IPS-11a (cell line): ENCODE measurements around the gene BCAS1.

Experiments used
- H3K4me3 ChIP-seq: one replicate; pipeline ENCODE4 v1.5.1; 2013; ENCODE audit warnings: low read depth, low read length, control low read depth

BCAS1 gene

DNA sequence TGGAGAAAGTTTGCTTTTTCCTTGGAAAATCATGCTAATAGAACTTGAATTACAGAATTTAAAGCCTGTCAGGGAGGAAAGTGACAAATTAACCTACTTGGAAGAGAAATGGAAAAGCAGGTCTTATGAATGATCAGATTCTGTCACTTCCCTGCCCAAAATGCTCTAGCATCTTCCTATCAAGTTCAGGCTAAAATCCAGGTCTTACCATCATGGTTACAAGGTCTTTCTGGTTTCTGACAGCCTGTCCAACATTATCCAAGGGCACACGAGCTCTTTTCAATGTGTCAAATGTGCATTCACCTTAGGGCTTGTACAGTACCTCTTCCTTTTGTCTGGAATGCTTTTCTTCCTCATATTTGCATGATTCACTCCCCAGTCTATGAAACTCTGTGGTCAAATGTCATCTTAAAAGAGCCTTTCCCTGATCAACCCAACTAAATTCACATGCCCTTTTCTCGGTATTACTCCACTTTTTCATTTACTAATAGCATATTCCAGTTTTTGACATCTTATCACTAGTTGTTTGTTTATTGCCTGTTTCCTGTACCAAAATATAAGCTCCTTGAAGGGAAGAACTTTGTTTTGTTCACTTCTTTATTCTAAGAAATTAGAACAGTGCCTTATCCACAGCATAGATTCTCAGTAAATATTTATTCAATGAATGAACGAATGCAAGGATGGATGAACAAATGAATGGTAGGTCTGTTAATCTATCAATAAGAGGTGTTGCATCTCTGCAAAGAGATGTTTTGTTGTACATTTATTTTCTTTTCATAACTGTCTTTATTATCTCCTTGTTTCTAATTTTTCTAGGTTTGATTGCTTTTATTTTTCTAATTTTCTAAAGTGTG is 139.5 kb downstream of the BCAS1 start:
- H3K4me3 ChIP-seq: no peak overlapping the region

- H3K4me3 ChIP-seq: no peak overlapping the region
Measured at GRCh38 chr20:53929974-53930650, 140.3 kb downstream of the BCAS1 start.

DNA sequence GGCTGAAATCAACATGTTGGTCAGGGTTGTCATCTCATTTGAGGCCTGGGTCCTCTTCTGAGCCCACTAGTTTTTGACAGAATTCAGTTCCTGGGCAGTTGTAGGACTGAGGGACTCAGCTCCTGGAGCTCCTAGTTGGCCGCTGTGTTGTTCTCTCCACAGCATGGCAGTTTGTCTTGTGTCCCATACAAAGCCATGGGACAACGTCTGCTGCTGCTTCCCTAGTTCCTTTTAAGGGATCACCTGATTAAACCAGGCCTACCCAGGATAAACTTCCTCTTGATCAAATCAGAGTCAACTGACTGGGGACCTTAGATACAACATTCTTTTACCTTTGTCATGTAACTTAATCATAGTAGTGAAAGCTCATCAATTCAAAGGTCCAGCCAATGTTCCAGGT is 141.0 kb downstream of the BCAS1 start:
- no peak overlapping the region for H3K4me3 ChIP-seq

GRCh38 chr20:53927990-53928389 is 142.4 kb downstream of the BCAS1 start:
- no peak overlapping the region for H3K4me3 ChIP-seq

DNA sequence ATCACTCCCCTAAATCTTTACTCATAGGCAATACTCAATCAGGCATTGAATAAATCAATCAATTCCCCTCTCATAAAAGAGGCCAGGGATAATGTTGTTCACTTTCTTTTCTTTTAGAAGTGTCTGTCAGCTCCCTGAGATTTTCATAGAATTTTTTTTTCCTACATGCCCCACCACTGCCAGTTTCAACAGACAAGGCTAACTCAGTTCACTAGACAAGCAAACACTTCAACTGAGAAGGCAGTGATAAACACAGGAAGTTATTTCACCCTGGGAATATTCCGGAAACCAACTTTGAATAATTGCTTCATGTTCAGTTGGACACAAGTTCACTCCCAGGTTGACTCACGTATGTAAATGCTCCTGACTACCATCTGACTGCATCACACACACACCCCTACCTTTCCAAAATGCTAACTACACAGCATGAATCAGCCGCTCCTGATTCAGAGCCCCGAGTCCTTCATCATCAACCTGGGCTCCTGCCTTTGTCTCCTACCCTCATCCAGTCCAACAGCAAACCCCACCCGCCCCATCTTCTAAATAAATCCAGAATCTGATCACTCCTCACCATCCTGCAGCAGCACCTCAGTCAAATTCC is 143.9 kb downstream of the BCAS1 start:
- H3K4me3 ChIP-seq: no peak overlapping the region

GRCh38 chr20:53925651-53926401 is 144.6 kb downstream of the BCAS1 start:
- no peak overlapping the region for H3K4me3 ChIP-seq

- no peak overlapping the region for H3K4me3 ChIP-seq
Measured at GRCh38 chr20:53923566-53924369, 146.6 kb downstream of the BCAS1 start.

DNA sequence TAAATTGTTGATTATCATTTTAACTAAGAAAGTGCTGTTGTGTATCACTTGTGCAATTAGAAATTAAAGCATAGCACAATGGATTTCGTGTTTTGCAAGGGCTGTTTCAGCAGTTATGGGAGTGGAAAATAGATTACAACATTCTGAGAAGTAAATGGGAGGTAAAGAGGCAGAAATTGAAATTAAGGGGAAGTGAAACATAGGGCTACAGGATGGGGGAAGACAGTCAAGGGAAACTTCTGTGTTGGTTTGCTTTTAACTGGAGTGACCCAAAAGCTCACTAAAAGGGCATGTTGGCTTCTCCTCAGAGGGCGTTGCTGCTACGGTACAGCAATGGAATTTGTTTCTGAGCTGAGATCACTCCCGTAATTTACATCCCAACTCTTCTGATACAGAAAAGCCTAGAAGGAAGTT is 147.5 kb downstream of the BCAS1 start:
- H3K4me3 ChIP-seq: no peak overlapping the region

DNA sequence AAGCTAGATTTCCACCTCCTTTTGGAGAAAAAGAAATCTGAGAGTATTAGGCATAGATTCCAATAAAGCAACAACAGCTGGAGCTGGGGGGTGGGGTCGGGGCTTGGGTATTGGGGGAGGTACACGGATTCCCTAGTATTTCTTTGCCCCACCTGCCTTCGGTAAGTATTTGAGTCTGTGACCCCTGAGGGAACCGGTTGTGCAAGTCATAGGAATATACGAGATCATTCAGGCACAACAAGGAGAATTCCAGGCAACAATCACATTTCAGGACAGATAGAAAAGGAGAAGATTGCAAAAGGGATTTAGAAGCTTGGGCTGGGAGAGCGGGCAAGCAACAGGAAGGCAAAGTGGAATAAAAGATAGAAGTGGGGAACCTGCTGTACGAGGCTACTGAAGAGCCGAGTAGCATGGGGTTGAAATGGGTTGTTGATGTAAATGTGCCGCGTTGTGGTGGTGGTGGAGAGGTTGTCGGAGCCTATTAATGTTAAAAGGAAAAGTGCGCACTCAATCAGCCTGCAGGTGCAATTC is 148.9 kb downstream of the BCAS1 start:
- no peak overlapping the region for H3K4me3 ChIP-seq

DNA sequence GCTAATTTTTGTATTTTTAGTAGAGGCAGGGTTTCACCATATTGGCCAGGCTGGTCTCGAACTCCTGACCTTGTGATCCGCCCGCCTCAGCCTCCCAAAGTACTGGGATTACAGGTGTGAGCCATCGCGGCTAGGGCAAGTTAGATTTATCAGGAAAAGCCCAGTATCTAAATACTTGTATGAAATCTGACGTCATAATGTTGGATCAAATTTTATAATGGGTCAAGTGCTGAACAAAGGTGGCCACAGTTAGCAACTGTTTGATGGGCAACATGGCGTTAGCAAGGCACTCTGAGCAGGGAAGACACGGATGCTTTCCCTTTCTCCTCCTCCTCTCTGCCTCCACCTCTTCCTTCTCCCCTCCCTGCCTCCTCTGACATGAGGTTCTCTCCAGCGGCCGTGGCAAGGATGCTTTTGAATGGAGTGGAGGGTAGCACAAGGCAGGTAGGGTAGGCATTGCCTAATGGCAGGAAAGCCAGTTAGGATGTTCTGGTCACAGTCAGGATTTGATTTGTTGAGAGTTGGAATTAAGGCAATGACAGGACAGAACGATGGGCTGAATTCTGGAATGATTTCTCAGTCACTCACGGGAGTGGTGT is 149.6 kb downstream of the BCAS1 start:
- no peak overlapping the region for H3K4me3 ChIP-seq

- H3K4me3 ChIP-seq: no peak overlapping the region
Measured at GRCh38 chr20:53919886-53920285, 150.5 kb downstream of the BCAS1 start.

DNA sequence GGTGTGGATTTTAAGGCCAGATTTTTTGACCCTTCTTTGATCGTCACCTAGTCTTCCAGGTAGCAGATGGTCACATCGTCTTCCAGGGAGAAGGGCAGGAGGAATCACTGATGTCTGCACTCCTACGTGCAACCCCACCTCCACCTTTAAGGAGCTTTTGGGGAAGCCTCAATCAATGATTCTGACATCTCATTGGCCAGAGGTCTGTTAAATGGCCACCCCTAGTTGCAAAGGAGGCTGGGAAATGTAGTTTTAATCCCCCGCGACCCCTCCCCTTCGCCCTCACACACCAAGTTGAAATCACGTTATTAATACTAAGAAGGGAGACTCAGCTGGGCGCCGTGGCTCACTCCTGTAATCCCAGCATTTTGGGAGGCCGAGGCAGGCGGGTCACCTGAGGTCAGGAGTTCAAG is 151.4 kb downstream of the BCAS1 start:
- peak overlapping the region; percentile 17 for H3K4me3 ChIP-seq

GRCh38 chr20:53918020-53918311 is 152.4 kb downstream of the BCAS1 start:
- H3K4me3 ChIP-seq: no peak overlapping the region

DNA sequence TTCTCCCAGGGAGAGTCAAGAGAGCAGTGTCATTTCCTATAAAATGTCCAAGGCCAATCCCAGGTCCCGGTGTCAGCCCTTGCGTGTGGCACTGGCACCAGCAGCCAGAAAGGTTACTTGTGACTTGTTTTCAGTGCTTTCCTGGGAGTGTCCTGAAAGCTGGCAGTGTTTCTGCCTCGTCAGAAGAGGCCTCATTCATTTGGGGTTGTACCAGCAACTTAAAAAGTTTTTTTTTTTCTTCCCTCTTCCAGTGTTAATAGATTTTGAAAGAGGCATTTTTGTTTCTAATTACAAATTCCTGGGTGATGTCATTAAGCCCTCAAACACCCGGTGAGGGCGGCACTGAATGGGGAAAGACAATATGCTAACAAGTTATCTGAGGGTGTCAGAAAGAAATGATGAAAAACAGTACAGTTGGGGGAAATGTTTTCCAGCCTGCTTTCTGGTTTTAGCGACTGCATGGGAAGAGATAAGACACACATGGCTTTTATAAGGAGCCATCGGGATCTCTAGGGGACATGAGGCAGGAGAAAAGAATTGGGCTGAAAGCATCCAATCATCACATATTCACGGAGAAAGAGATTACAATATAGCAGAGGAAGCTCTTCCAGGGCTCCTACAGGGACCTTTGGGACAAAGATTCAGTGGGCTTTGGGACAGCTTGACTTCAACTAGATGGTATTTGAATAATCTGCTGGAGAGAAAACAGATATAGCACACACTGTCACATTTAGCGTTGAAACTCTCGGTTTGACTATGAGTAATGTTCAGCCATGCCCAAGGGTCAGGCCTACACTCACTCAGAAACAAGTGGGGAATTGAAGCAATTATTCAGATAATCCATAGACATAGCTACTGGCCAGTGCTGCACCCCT is 153.0 kb downstream of the BCAS1 start:
- H3K4me3 ChIP-seq: no peak overlapping the region

DNA sequence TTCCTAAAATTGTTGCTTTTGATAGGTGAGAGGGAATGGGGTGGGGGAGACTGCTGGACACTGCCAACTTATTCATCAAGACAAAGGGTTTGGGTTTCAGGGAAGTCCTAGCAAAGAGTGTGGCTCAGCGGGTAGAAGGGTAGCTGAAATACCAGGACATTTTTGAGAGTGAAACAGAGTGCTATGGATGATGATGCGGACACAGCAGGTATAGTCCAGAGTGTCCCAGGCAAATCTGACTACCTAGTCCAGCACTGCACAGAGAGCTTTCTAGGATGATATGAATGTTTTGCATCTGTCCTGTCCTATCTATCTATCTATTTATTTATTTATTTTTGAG is 154.3 kb downstream of the BCAS1 start:
- H3K4me3 ChIP-seq: no peak overlapping the region

- peak overlapping the region; percentile 56 for H3K4me3 ChIP-seq
Measured at GRCh38 chr20:53915446-53916172, 154.8 kb downstream of the BCAS1 start.

GRCh38 chr20:53914781-53915445 is 155.5 kb downstream of the BCAS1 start:
- H3K4me3 ChIP-seq: peak overlapping the region; percentile 56
